B cell (primary cell): Measurements from ENCODE around the gene LRRC4C. TPM values are rescaled to one million over a fixed set of nuclear protein-coding genes. Genes with fewer than 3 reads are reported as not detected.
A peak's percentile ranks its signal among the peaks of the same experiment; 100 is the strongest.

Source experiments
- ATAC-seq: fragments of 200-7000 bp; cut with Tn5 transposase; one replicate; pipeline ENCODE4 v1.10.0; 2021; ENCODE audit warnings: low read depth, mild to moderate bottlenecking, moderate number of reproducible peaks, moderate library complexity
- CTCF ChIA-PET: fragments of 350-600 bp; sonication (Branson Sonifier 250); formaldehyde crosslinking; loops from one replicate; lab custom pipeline; 2021; ENCODE audit warnings: antibody characterized with exemption, inconsistent platforms; lab: Charles Lee
- POLR2A ChIA-PET: fragments of 350-600 bp; sonication (Branson Sonifier 250); formaldehyde crosslinking; loops from one replicate; lab custom pipeline; 2021; ENCODE audit warnings: antibody characterized with exemption; lab: Charles Lee
- DNase-seq: peaks from one replicate; pipeline ENCODE4 v3.0.0; 2013
- H2AFZ ChIP-seq: 2 replicates; pipeline ENCODE4 v1.6.1; 2012; ENCODE audit warnings: mild to moderate bottlenecking, low read depth, low read length; ENCODE audit not compliant: insufficient read depth, poor library complexity, severe bottlenecking
- H3K27ac ChIP-seq, 2 donors: 1 replicate in 1 of 2; 2 replicates in 1 of 2; pipeline ENCODE4 v1.5.1; 2012 to 2013; ENCODE audit warnings: low read length in 2 of 2, mild to moderate bottlenecking in 2 of 2, moderate library complexity in 1 of 2
- H3K27me3 ChIP-seq, 4 experiments: fragments of 200-600 bp in 1 of 4; sonication (generic) in 1 of 4; replicated peaks in 1 of 4; 1 replicate in 2 of 4; 2 replicates in 2 of 4; pipeline versions ENCODE4 v1.6.1 to v1.7.0; 2013 to 2016; ENCODE audit warnings: low read length in 3 of 4, mild to moderate bottlenecking in 2 of 4, mixed read lengths in 1 of 4, moderate library complexity in 1 of 4; ENCODE audit not compliant: insufficient read depth in 4 of 4, control insufficient read depth in 3 of 4; ENCODE audit errors: control extremely low read depth in 1 of 4
- H3K36me3 ChIP-seq, 2 experiments: replicated peaks in 1 of 2; 1 replicate in 1 of 2; 2 replicates in 1 of 2; pipeline versions ENCODE4 v1.6.1 to v1.7.1; 2013; ENCODE audit warnings: low read length in 1 of 2; ENCODE audit not compliant: insufficient read depth in 2 of 2, control insufficient read depth in 1 of 2; ENCODE audit errors: control extremely low read depth in 1 of 2, extremely low read depth in 1 of 2
- H3K4me1 ChIP-seq, 2 donors: fragments of 200-600 bp in 1 of 2; sonication (generic) in 1 of 2; 1 replicate in 1 of 2; 2 replicates in 1 of 2; pipeline versions ENCODE4 v1.5.1 to v1.6.1; 2013 to 2017; ENCODE audit warnings: low read length in 2 of 2; ENCODE audit not compliant: control insufficient read depth in 2 of 2, insufficient read depth in 2 of 2
- H3K4me2 ChIP-seq: replicated peaks from 2 replicates; pipeline ENCODE3; 2012; ENCODE audit warnings: mild to moderate bottlenecking, low read depth, low read length; ENCODE audit not compliant: poor library complexity, severe bottlenecking
- H3K4me3 ChIP-seq, 5 experiments: fragments of 200-600 bp in 1 of 5; sonication (generic) in 1 of 5; 1 replicate in 3 of 5; 2 replicates in 2 of 5; pipeline versions ENCODE4 v1.5.1 to v1.7.0; 2011 to 2016; ENCODE audit warnings: low read length in 4 of 5, mild to moderate bottlenecking in 4 of 5, low read depth in 2 of 5, control low read depth in 1 of 5, moderate library complexity in 1 of 5; ENCODE audit not compliant: insufficient read depth in 1 of 5; ENCODE audit errors: control extremely low read depth in 1 of 5, extremely low read depth in 1 of 5
- H3K79me2 ChIP-seq: fragments of 200-600 bp; sonication (generic); one replicate; pipeline ENCODE4 v1.6.0; 2016; ENCODE audit warnings: low read length; ENCODE audit not compliant: control insufficient read depth, insufficient read depth
- H3K9ac ChIP-seq: fragments of 200-600 bp; sonication (generic); 2 replicates; pipeline ENCODE4 v1.6.1; 2017; ENCODE audit warnings: mild to moderate bottlenecking, low read length, moderate library complexity
- H3K9me3 ChIP-seq, 3 donors: one replicate each; pipeline versions ENCODE4 v1.6.1 to v1.7.1; 2013; ENCODE audit warnings: low read length in 2 of 3; ENCODE audit not compliant: control insufficient read depth in 2 of 3, insufficient read depth in 1 of 3; ENCODE audit errors: control extremely low read depth in 1 of 3
- H4K20me1 ChIP-seq: 2 replicates; pipeline ENCODE4 v1.6.0; 2012; ENCODE audit warnings: mild to moderate bottlenecking, low read length; ENCODE audit not compliant: insufficient read depth, control insufficient read depth, poor library complexity, severe bottlenecking
- H3K27ac Mint-ChIP-seq: one replicate; pipeline ENCODE4 v1.8.0; 2021; ENCODE audit warnings: mixed read lengths
- H3K27me3 Mint-ChIP-seq: one replicate; pipeline ENCODE4 v1.8.0; 2021; ENCODE audit warnings: mixed read lengths
- H3K4me1 Mint-ChIP-seq: one replicate; pipeline ENCODE4 v1.8.0; 2021; ENCODE audit warnings: mixed read lengths
- H3K4me3 Mint-ChIP-seq: one replicate; pipeline ENCODE4 v1.8.0; 2021; ENCODE audit warnings: mixed read lengths
- H3K9me3 Mint-ChIP-seq: one replicate; pipeline ENCODE4 v1.8.0; 2022; ENCODE audit warnings: mixed read lengths; ENCODE audit not compliant: insufficient read depth
- CTCF ChIP-seq: fragments of 200-600 bp; IDR thresholded peaks from one replicate; pipeline ENCODE4 v1.8.0; 2022; ENCODE audit warnings: antibody characterized with exemption, mild to moderate bottlenecking
- EZH2 ChIP-seq: IDR thresholded peaks from 2 replicates; pipeline ENCODE4 v1.6.1; 2012; ENCODE audit warnings: borderline replicate concordance, low read depth, mild to moderate bottlenecking, moderate library complexity, low read length; ENCODE audit not compliant: insufficient read depth, poor library complexity, severe bottlenecking
- WGBS: methylation state at CpG from one replicate; pipeline ENCODE4 v1.1.5; 2013; ENCODE audit warnings: missing lambda C conversion rate; ENCODE audit not compliant: insufficient coverage; 5-methylcytosine and 5-hydroxymethylcytosine counted together
- intact Hi-C: fragments of 100-400 bp; cut with micrococcal nuclease; formaldehyde crosslinking; loops from one replicate; pipeline ENCODE4 v1.10.0; 2022
- polyA plus RNA-seq: library from polyadenylated mRNA; depleted of rRNA; stranded (reverse); fragments of >200 nt; gene quantifications from 2 replicates; pipeline ENCODE4 v1.2.3, GENCODE V29; 2012
- total RNA-seq, 2 donors: library from RNA; stranded (reverse); fragments of 120-200 nt in 1 of 2; gene quantifications; 1 replicate in 1 of 2; 2 replicates in 1 of 2; pipeline versions ENCODE4 v1.2.3 to v1.2.4, GENCODE V29; 2013 to 2022

Gene LRRC4C
- total and polyA plus RNA-seq, 2 donors (not counting 1 experiment from before 2014, with no cell fraction given), result 0.57 TPM; not detected in 1

DNA sequence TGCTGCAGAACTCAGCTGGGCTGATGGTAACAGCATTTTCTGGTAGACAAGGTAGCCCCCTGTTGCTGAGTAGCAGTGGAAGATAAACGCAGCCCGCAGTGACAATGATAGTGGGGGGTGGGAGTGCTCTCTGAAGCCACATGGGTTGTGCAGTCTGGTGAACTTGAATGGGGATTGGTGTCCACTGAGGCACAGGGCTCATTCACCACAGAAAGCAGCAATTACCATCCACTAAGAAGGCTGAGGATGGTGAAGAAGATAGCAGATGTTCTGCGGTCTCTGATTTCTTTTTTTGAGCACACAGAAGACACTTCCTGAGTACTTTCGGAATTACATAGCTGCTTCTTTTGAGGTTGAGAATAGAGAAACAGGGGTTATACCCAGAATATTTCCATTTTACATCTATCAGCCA, 150.3 kb downstream of the LRRC4C start:
- ATAC-seq, result peak; percentile 48
- WGBS, result 100% methylated on average over 2 of the region's 4 CpGs
- intact Hi-C loops, result no loop called here

DNA sequence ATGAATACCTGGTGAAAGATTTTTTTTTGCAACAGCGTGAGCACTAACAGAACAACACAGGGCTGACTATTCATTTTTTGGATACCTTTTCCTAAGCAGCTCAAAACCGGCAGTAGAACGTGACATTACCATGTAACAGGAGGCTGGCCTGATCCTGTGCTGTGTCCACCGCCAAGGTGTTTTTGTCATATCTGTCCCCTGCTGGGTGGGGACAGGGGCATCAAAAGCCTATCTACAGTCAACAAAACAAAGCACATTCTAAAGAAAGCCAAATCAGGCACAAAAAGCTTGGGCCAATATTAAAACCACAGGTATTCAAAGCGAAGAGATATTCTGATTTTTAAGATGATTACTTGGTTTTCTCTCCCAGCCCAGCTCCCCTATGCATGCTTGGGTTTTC, 151.2 kb downstream of the LRRC4C start:
- WGBS, result 75% methylated on average over 2 of the region's 5 CpGs
- no peak overlapping the region for H3K4me2 ChIP-seq
- no peak overlapping the region for H2AFZ ChIP-seq

More for the DNA sequence above, 150.3 kb downstream of the LRRC4C start:
- Histone ChIP-seq H3K4me2 (no peak overlapping the region), H3K9me3 (peaks cover 0 to 3% (median 0%) of the 10 kb centered on the region in 3 donors), H3K9ac (no peak overlapping the region), H3K4me3 (no peak overlapping the region), H2AFZ (no peak overlapping the region), H3K27ac (no peak overlapping the region), H3K36me3 (no peaks in the 10 kb centered on the region), H3K79me2 (no peaks in the 10 kb centered on the region), H4K20me1 (no peaks in the 10 kb centered on the region), H3K27me3 (no peaks in the 10 kb centered on the region), H3K4me1 (peaks cover 0 to 4% of the 10 kb centered on the region in 2 donors)
- Mint-ChIP-seq H3K4me3 (peak overlapping the region; percentile 59), H3K27ac (peak overlapping the region; percentile 53), H3K9me3 (no peaks in the 10 kb centered on the region), H3K27me3 (no peaks in the 10 kb centered on the region), H3K4me1 (peaks cover 34% of the 10 kb centered on the region)
- peak; percentile 2 for DNase-seq
- ChIA-PET POLR2A (no interaction called here), CTCF (no interaction called here)
- TF ChIP-seq EZH2, result no peak
- TF ChIP-seq CTCF, result no peak

More for the DNA sequence above, 151.2 kb downstream of the LRRC4C start:
- Histone ChIP-seq H3K79me2 (no peaks in the 10 kb centered on the region), H3K9me3 (peaks cover 0 to 3% (median 0%) of the 10 kb centered on the region in 3 donors), H4K20me1 (no peaks in the 10 kb centered on the region), H3K9ac (no peak overlapping the region), H3K4me1 (peaks cover 0 to 4% of the 10 kb centered on the region in 2 donors), H3K27me3 (no peaks in the 10 kb centered on the region), H3K36me3 (no peaks in the 10 kb centered on the region), H3K27ac (no peak overlapping the region), H3K4me3 (no peak overlapping the region)
- H3K4me3 Mint-ChIP-seq, result peak overlapping the region; percentile 20
- ChIA-PET CTCF (no interaction called here), POLR2A (no interaction called here)
- H3K4me1 Mint-ChIP-seq, result peaks cover 34% of the 10 kb centered on the region
- intact Hi-C loops, result no loop called here
- DNase-seq, result no peak
- H3K9me3 Mint-ChIP-seq, result no peaks in the 10 kb centered on the region
- TF ChIP-seq EZH2, result no peak
- no peak for TF ChIP-seq CTCF
- no peak for ATAC-seq
- no peak overlapping the region for H3K27ac Mint-ChIP-seq
- no peaks in the 10 kb centered on the region for H3K27me3 Mint-ChIP-seq
